GM12878 (cell line): ENCODE results near the gene INHBE. TPM values are rescaled to one million over a fixed set of nuclear protein-coding genes. Genes with fewer than 3 reads are reported as not detected.
A peak's percentile ranks its signal among the peaks of the same experiment; 100 is the strongest.

Source experiments
- CBFB ChIP-seq: IDR thresholded peaks from 2 replicates; pipeline ENCODE4 v1.6.1; 2016; ENCODE audit warnings: antibody characterized with exemption, low read depth
- EGR1 ChIP-seq, 2 experiments: IDR thresholded peaks; 1 replicate in 1 of 2; 2 replicates in 1 of 2; pipeline ENCODE4 v1.6.1; 2011 to 2012; ENCODE audit warnings: low read depth in 2 of 2, low read length in 2 of 2, borderline replicate concordance in 1 of 2, mild to moderate bottlenecking in 1 of 2, moderate library complexity in 1 of 2
- JUNB ChIP-seq: IDR thresholded peaks from 2 replicates; pipeline ENCODE4 v1.6.1; 2016; ENCODE audit warnings: antibody characterized with exemption, mild to moderate bottlenecking
- SP1 ChIP-seq: IDR thresholded peaks from one replicate; pipeline ENCODE4 v1.6.1; 2011; ENCODE audit warnings: low read depth, low read length
- ZNF687 ChIP-seq: fragments of 450-650 bp; IDR thresholded peaks from 2 replicates; pipeline ENCODE4 v1.6.1; 2017; ENCODE audit warnings: mild to moderate bottlenecking, moderate library complexity
- polyA plus RNA-seq, 11 experiments: library from polyadenylated mRNA; depleted of rRNA in 4 of 11; unstranded in 6 of 11; stranded (reverse) in 5 of 11; fragments of >200 nt; fragmentation: Nextera tagmentation in 4 of 11; fragmentation: Illumina TruSeq in 1 of 11; extraction: Ambion mirVana in 4 of 11; extraction: Trizol in 1 of 11; gene quantifications; 1 replicate in 1 of 11; 2 replicates in 10 of 11; pipeline versions ENCODE4 v1.2.1 to v1.2.3, GENCODE V29; 2011 to 2016; ENCODE audit warnings: inconsistent platforms in 2 of 11, missing spikeins in 2 of 11, low read depth in 1 of 11
- total RNA-seq, 4 experiments: library from RNA; depleted of rRNA in 3 of 4; stranded (reverse); fragments of >200 nt in 3 of 4; fragmentation: Illumina TruSeq in 1 of 4; extraction: Trizol in 1 of 4; gene quantifications; 2 replicates each; pipeline versions ENCODE4 v1.2.1 to v1.2.3, GENCODE V29; 2013 to 2021

The INHBE gene
- total and polyA plus RNA-seq, 10 of the 15 experiments (the other 5 are each of a cell fraction or from before 2014, with no cell fraction given), result 0.09 to 2.5 (median 0.37) TPM

- TF ChIP-seq ZNF687 (no peak), EGR1 (IDR thresholded peaks at IDR 0.05; ENCODE audit: borderline replicate concordance in 1 of 2, low read depth in 2 of 2, low read length in 2 of 2) (peak in 1 of 2 experiments; percentile 41; a peak in 1 of 3 replicates), SP1 (peak; percentile 88), JUNB (no peak), CBFB (peak; percentile 84)
Measured at GRCh38 chr12:57459055-57459749, 4.1 kb downstream of the INHBE start (continued).
